ENCODE data around the gene MEGF9. TPM values are rescaled to one million over a fixed set of nuclear protein-coding genes. Genes with fewer than 3 reads are reported as not detected.

The MEGF9 gene
- total RNA-seq, 2 experiments from 2014 or later: 5.1 to 10.2 TPM

DNA sequence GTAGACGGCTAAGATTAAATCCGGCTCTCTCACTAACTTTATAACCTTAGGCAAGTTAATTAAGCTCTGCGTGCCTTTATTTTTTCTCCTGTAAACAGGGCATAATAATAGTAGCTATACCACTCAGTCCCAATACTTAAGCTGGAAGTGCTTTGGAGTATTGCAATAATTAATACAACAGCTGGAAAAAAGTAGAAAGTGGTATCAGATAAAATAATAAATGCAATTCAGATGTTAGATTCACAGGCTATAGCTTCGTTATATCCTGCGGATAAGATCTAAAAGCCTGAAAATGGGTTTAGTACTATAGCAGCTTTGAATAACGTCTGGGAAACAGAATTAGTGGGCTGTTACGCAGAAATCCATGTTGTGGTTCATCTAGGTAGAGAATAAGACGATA is 51.8 kb downstream of the MEGF9 start:
- no TSS peak for BruUV-seq (replicated peaks)
- no peak for DNase-seq (ENCODE audit: low spot score)
- ChIA-PET POLR2A (interaction anchor here (0.6 to 2.5 kb wide), 2 partner anchors 16 to 18 kb away, joined by 5 to 7 read pairs; no protein-coding TSS in a partner anchor), CTCF (ENCODE audit: unreplicated experiment) (no interaction called here)
- Histone ChIP-seq H3K36me3 (ENCODE audit: insufficient read depth, low read length) (no peaks in the 10 kb centered on the region), H3K9me3 (ENCODE audit: low read length) (peaks cover 11% of the 10 kb centered on the region; the same call in 1 of the 2 replicates), H3K27ac (ENCODE audit: low read depth, low read length, poor library complexity, severe bottlenecking) (no peak overlapping the region), H4K20me1 (ENCODE audit: insufficient read depth, low read length) (peaks cover 4% of the 10 kb centered on the region; the same call in 1 of the 2 replicates), H3K9me2 (ENCODE audit: insufficient read depth, low read length) (no peaks in the 10 kb centered on the region), H3K4me2 (ENCODE audit: low read length) (no peak overlapping the region), H3K79me2 (ENCODE audit: insufficient read depth, low read depth, low read length) (no peaks in the 10 kb centered on the region), H2AFZ (ENCODE audit: low read length) (no peak overlapping the region), H3K4me3 (ENCODE audit: low read depth, low read length, poor library complexity, severe bottlenecking) (no peak overlapping the region), H3K4me1 (ENCODE audit: insufficient read depth, low read length, poor library complexity, severe bottlenecking) (no peaks in the 10 kb centered on the region)
- no peak for TF ChIP-seq CTCF (conservative IDR thresholded peaks at IDR 0.05; ENCODE audit: low read length)
- no peak for TF ChIP-seq EZH2phosphoT487 (IDR thresholded peaks at IDR 0.05; ENCODE audit: borderline replicate concordance, low read depth, low read length)
- intact Hi-C loops (cut with micrococcal nuclease; ENCODE audit: unreplicated experiment): no loop called here

DNA sequence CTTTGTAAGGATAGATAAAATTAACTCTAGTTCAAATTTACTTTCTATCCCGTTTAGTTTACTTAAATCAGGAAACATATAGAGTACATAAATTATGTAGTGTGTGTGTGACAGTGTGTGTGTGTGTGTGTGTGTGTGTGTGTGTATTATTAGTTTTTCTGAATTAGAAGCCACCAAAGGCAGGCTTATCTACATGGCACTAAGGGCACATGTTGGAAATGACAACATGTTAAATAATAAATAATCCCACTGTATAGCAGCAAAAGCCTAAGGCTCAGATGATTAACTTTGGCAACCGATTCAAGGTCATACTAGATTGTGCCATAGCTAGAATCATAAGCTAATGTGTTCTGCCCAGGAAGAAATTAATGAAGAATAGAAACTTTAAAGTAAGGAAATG is 54.6 kb downstream of the MEGF9 start:
- ChIA-PET POLR2A (interaction anchor here (0.5 kb wide), 1 partner anchor 172 kb away, joined by 3 read pairs; no protein-coding TSS in a partner anchor), CTCF (ENCODE audit: unreplicated experiment) (no interaction called here)
- no peak for DNase-seq (ENCODE audit: low spot score)
- Histone ChIP-seq H3K36me3 (ENCODE audit: insufficient read depth, low read length) (no peaks in the 10 kb centered on the region), H3K79me2 (ENCODE audit: insufficient read depth, low read depth, low read length) (no peaks in the 10 kb centered on the region), H3K9me3 (ENCODE audit: low read length) (no peaks in the 10 kb centered on the region), H3K9me2 (ENCODE audit: insufficient read depth, low read length) (no peaks in the 10 kb centered on the region), H3K4me2 (ENCODE audit: low read length) (no peak overlapping the region), H3K4me1 (ENCODE audit: insufficient read depth, low read length, poor library complexity, severe bottlenecking) (no peaks in the 10 kb centered on the region), H2AFZ (ENCODE audit: low read length) (no peak overlapping the region), H3K4me3 (ENCODE audit: low read depth, low read length, poor library complexity, severe bottlenecking) (no peak overlapping the region), H3K27ac (ENCODE audit: low read depth, low read length, poor library complexity, severe bottlenecking) (no peak overlapping the region), H4K20me1 (ENCODE audit: insufficient read depth, low read length) (peaks cover 4% of the 10 kb centered on the region; the same call in 1 of the 2 replicates)
- intact Hi-C loops (cut with micrococcal nuclease; ENCODE audit: unreplicated experiment): no loop called here
- TF ChIP-seq EZH2phosphoT487 (IDR thresholded peaks at IDR 0.05; ENCODE audit: borderline replicate concordance, low read depth, low read length) (no peak), CTCF (conservative IDR thresholded peaks at IDR 0.05; ENCODE audit: low read length) (no peak)
- BruUV-seq (replicated peaks): no TSS peak

DNA sequence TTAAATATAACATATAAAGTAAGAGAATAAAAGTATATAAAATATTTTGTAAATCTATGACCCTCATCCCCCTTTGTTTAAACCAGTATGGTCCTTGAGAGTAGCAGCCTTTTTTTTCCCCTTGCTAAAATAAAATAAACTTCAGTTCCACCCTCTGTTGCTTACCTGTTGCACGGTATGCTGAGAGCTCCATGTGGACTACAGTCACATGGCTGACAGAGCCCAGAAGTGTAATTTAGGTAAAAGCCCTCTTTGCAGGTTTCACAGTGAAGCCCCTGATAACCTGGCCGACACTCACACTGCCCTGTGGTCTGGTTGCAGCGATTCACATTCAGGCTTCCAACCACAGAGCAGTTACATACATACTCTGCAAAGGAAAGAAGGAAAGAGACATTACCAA is 55.1 kb downstream of the MEGF9 start:
- no peaks in the 10 kb centered on the region for H3K4me1 ChIP-seq (ENCODE audit: insufficient read depth, low read length, poor library complexity, severe bottlenecking)
- peaks cover 4% of the 10 kb centered on the region; the same call in 1 of the 2 replicates for H4K20me1 ChIP-seq (ENCODE audit: insufficient read depth, low read length)
- H3K4me2 ChIP-seq (ENCODE audit: low read length): no peak overlapping the region
- no peak overlapping the region for H3K27ac ChIP-seq (ENCODE audit: low read depth, low read length, poor library complexity, severe bottlenecking)
- no peaks in the 10 kb centered on the region for H3K9me2 ChIP-seq (ENCODE audit: insufficient read depth, low read length)
- TF ChIP-seq EZH2phosphoT487 (IDR thresholded peaks at IDR 0.05; ENCODE audit: borderline replicate concordance, low read depth, low read length): no peak
- no peak for TF ChIP-seq CTCF (conservative IDR thresholded peaks at IDR 0.05; ENCODE audit: low read length)
- no peaks in the 10 kb centered on the region for H3K9me3 ChIP-seq (ENCODE audit: low read length)
- DNase-seq (ENCODE audit: low spot score): no peak
- intact Hi-C loops (cut with micrococcal nuclease; ENCODE audit: unreplicated experiment): no loop called here
- no peak overlapping the region for H2AFZ ChIP-seq (ENCODE audit: low read length)
- H3K36me3 ChIP-seq (ENCODE audit: insufficient read depth, low read length): no peaks in the 10 kb centered on the region
- ChIA-PET POLR2A (no interaction called here), CTCF (ENCODE audit: unreplicated experiment) (no interaction called here)
- no TSS peak for BruUV-seq (replicated peaks)
- no peaks in the 10 kb centered on the region for H3K79me2 ChIP-seq (ENCODE audit: insufficient read depth, low read depth, low read length)
- H3K4me3 ChIP-seq (ENCODE audit: low read depth, low read length, poor library complexity, severe bottlenecking): no peak overlapping the region

All from OCI-LY7 (cell line).